Stimulated activated CD4-positive, alpha-beta T cell treated with anti-CD3 and anti-CD28 coated beads, Interleukin-4, amount 100 ng/mL, for 24 hours (primary cell): ENCODE data around the gene GALNT1.
"Not testable (repeated sequence)": the region's sequence is repeated elsewhere in the genome, so short reads cannot be mapped to it uniquely, and the experiment has no call there.

Source experiments
- DNase-seq: peaks from one replicate; pipeline ENCODE4 v3.0.0-alpha.2; 2020

GALNT1 gene

GRCh38 chr18:35581546-35581897, at the start of gene GALNT1:
Gene GALNT1, plus strand, starts transcription at chr18:35581740. Its CDS starts 72,923 bp downstream, at chr18:35654663.
- no peak for DNase-seq

GRCh38 chr18:35533916-35534405, 47.6 kb upstream of the GALNT1 start:
- DNase-seq, result no peak

GRCh38 chr18:35535297-35535696, 46.2 kb upstream of the GALNT1 start:
- DNase-seq, result no peak

- DNase-seq, result no peak
These were observed 39.2 kb upstream of the GALNT1 start for GRCh38 chr18:35542356-35542755.

GRCh38 chr18:35547008-35547605, 34.4 kb upstream of the GALNT1 start:
- DNase-seq, result no peak

- DNase-seq, result no peak
These were observed 32.0 kb upstream of the GALNT1 start for GRCh38 chr18:35549564-35549963.

GRCh38 chr18:35553300-35553699, 28.2 kb upstream of the GALNT1 start:
- DNase-seq, result no peak

- DNase-seq, result not testable (repeated sequence)
These were observed 26.0 kb upstream of the GALNT1 start for GRCh38 chr18:35555538-35555937.

GRCh38 chr18:35559867-35560266, 21.7 kb upstream of the GALNT1 start:
- DNase-seq, result no peak

GRCh38 chr18:35564795-35565453, 16.6 kb upstream of the GALNT1 start:
- DNase-seq, result no peak

- DNase-seq, result no peak
These were observed 15.5 kb upstream of the GALNT1 start for GRCh38 chr18:35566019-35566418.

- no peak for DNase-seq
These were observed 11.4 kb upstream of the GALNT1 start for GRCh38 chr18:35570182-35570581.

GRCh38 chr18:35571138-35571537, 10.4 kb upstream of the GALNT1 start:
- DNase-seq, result no peak

- no peak for DNase-seq
These were observed 8.9 kb upstream of the GALNT1 start for GRCh38 chr18:35572644-35573043.

GRCh38 chr18:35573531-35573930, 8.0 kb upstream of the GALNT1 start:
- no peak for DNase-seq

- DNase-seq, result not testable (repeated sequence)
These were observed 5.2 kb upstream of the GALNT1 start for GRCh38 chr18:35576240-35576845.

- DNase-seq, result peak; percentile 42
These were observed 4.3 kb upstream of the GALNT1 start for GRCh38 chr18:35577045-35577848.

GRCh38 chr18:35578481-35578880, 3.1 kb upstream of the GALNT1 start:
- no peak for DNase-seq

GRCh38 chr18:35578936-35579335, 2.6 kb upstream of the GALNT1 start:
- DNase-seq, result no peak

- peak; percentile 48 for DNase-seq
These were observed 620 bp upstream of the GALNT1 start for GRCh38 chr18:35580701-35581539.

- peak; percentile 10 for DNase-seq
These were observed 530 bp downstream of the GALNT1 start for GRCh38 chr18:35581898-35582641.
